Fibroblast of lung (primary cell): ENCODE measurements around the gene DNAH5. TPM values are rescaled to one million over a fixed set of nuclear protein-coding genes. Genes with fewer than 3 reads are reported as not detected.
"Not testable (repeated sequence)": the region's sequence is repeated elsewhere in the genome, so short reads cannot be mapped to it uniquely, and the experiment has no call there.

Experiments
- DNase-seq, 2 donors: peaks; one replicate each; pipeline versions ENCODE4 v3.0.0 to v3.0.0-alpha.2; 2010; ENCODE audit warnings: low read depth in 2 of 2
- H2AFZ ChIP-seq: 2 replicates; pipeline ENCODE4 v1.5.1; 2012; ENCODE audit warnings: low read length, control low read depth, inconsistent platforms
- H3K27ac ChIP-seq: 2 replicates; pipeline ENCODE4 v1.5.1; 2011; ENCODE audit warnings: low read length, control low read depth; ENCODE audit not compliant: insufficient read depth
- H3K27me3 ChIP-seq: 2 replicates; pipeline ENCODE4 v1.5.1; 2011; ENCODE audit warnings: mild to moderate bottlenecking, low read length; ENCODE audit not compliant: control insufficient read depth, insufficient read depth
- H3K36me3 ChIP-seq: 2 replicates; pipeline ENCODE4 v1.5.1; 2011; ENCODE audit warnings: low read length; ENCODE audit not compliant: control insufficient read depth, insufficient read depth
- H3K4me1 ChIP-seq: 2 replicates; pipeline ENCODE4 v1.5.1; 2011; ENCODE audit warnings: low read length; ENCODE audit not compliant: control insufficient read depth, insufficient read depth; ENCODE audit errors: extremely low read depth
- H3K4me2 ChIP-seq: 2 replicates; pipeline ENCODE4 v1.5.1; 2011; ENCODE audit warnings: low read length, control low read depth; ENCODE audit not compliant: insufficient read depth; ENCODE audit errors: extremely low read depth
- H3K4me3 ChIP-seq, 4 experiments: fragments of 200-600 bp in 1 of 4; sonication (generic) in 1 of 4; replicated peaks in 1 of 4; 2 replicates each; pipeline ENCODE4 v1.5.1; 2011 to 2016; ENCODE audit warnings: low read length in 4 of 4, low read depth in 3 of 4, mild to moderate bottlenecking in 3 of 4, control low read depth in 2 of 4, inconsistent platforms in 1 of 4, mixed read lengths in 1 of 4; ENCODE audit not compliant: insufficient read depth in 1 of 4; ENCODE audit errors: control extremely low read depth in 1 of 4
- H3K79me2 ChIP-seq: 2 replicates; pipeline ENCODE4 v1.5.1; 2012; ENCODE audit warnings: mild to moderate bottlenecking, low read length, inconsistent platforms; ENCODE audit not compliant: control insufficient read depth, insufficient read depth
- H3K9ac ChIP-seq: 2 replicates; pipeline ENCODE4 v1.5.1; 2011; ENCODE audit warnings: mild to moderate bottlenecking, low read length, control low read depth; ENCODE audit not compliant: insufficient read depth
- H3K9me3 ChIP-seq: 2 replicates; pipeline ENCODE4 v1.5.1; 2012; ENCODE audit warnings: low read depth, low read length; ENCODE audit not compliant: control insufficient read depth, insufficient read depth
- H4K20me1 ChIP-seq: 2 replicates; pipeline ENCODE4 v1.5.1; 2011; ENCODE audit warnings: low read length; ENCODE audit not compliant: control insufficient read depth, insufficient read depth; ENCODE audit errors: extremely low read depth
- CTCF ChIP-seq, 2 donors: IDR thresholded peaks in 1 of 2; conservative IDR thresholded peaks in 1 of 2; 1 replicate in 1 of 2; 2 replicates in 1 of 2; pipeline ENCODE4 v1.5.1; 2011 to 2012; ENCODE audit warnings: low read length in 2 of 2, control low read depth in 1 of 2, inconsistent platforms in 1 of 2, low read depth in 1 of 2, mild to moderate bottlenecking in 1 of 2
- EZH2 ChIP-seq: IDR thresholded peaks from 2 replicates; pipeline ENCODE4 v1.5.1; 2012; ENCODE audit warnings: low read length, control low read depth, mild to moderate bottlenecking; ENCODE audit errors: missing control alignments
- polyA plus RNA-seq, 2 donors: library from polyadenylated mRNA; depleted of rRNA in 1 of 2; stranded (reverse) in 1 of 2; unstranded in 1 of 2; fragments of >200 nt; gene quantifications; 2 replicates each; pipeline ENCODE4 v1.2.1, GENCODE V29; 2011 to 2012; ENCODE audit warnings: missing spikeins in 1 of 2
- total RNA-seq: library from RNA; depleted of rRNA; stranded (reverse); fragments of >200 nt; gene quantifications from 2 replicates; pipeline ENCODE4 v1.2.1, GENCODE V29; 2014

Gene DNAH5
- total and polyA plus RNA-seq, 2 donors (not counting 1 experiment from before 2014, with no cell fraction given), result 2.1 to 3.1 TPM

- H3K4me2 ChIP-seq, result no peak overlapping the region
- TF ChIP-seq EZH2 (no peak), CTCF (conservative IDR thresholded peaks at IDR 0.05 in 1 of 2, IDR thresholded peaks at IDR 0.05 in 1 of 2; ENCODE audit: low read depth in 1 of 2, low read length in 2 of 2) (no peak)
- DNase-seq, result peak in 1 of 2 donors; percentile 6
- no peaks in the 10 kb centered on the region for H3K4me1 ChIP-seq
- H3K9ac ChIP-seq, result no peak overlapping the region
- no peak overlapping the region for H2AFZ ChIP-seq
- H3K27me3 ChIP-seq, result no peaks in the 10 kb centered on the region
- H3K36me3 ChIP-seq, result no peaks in the 10 kb centered on the region
- H3K9me3 ChIP-seq, result no peaks in the 10 kb centered on the region
- H3K79me2 ChIP-seq, result no peaks in the 10 kb centered on the region
- no peak overlapping the region for H3K4me3 ChIP-seq
- no peak overlapping the region for H3K27ac ChIP-seq
- no peaks in the 10 kb centered on the region for H4K20me1 ChIP-seq
Observed at GRCh38 chr5:13814301-13814700, 130.2 kb downstream of the DNAH5 start.

DNA sequence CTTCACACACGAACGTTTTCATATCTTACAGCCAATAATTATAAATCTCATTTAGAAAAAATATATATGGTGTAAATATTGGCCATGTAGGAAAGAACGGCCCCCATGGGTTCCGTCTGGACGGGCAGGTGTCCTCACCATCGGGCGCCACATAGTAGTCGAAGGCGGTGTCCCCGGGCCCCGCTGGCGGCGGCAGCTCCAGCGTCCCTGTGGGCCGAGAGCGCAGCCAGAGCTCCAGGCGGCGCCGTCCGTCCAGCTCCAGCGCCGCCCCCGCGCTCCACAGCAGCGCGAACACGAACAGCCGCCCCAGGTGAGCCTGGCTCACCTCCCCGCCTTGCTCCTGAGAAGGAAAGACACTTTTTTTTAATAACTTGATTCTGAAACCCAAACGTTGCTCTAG is 134.6 kb downstream of the DNAH5 start:
- no peaks in the 10 kb centered on the region for H3K9me3 ChIP-seq
- H3K4me2 ChIP-seq, result no peak overlapping the region
- no peaks in the 10 kb centered on the region for H3K4me1 ChIP-seq
- no peak overlapping the region for H2AFZ ChIP-seq
- no peak for TF ChIP-seq EZH2
- H3K4me3 ChIP-seq, result no peak overlapping the region
- H4K20me1 ChIP-seq, result no peaks in the 10 kb centered on the region
- no peak overlapping the region for H3K9ac ChIP-seq
- H3K36me3 ChIP-seq, result no peaks in the 10 kb centered on the region
- H3K79me2 ChIP-seq, result no peaks in the 10 kb centered on the region
- no peak for DNase-seq
- no peaks in the 10 kb centered on the region for H3K27me3 ChIP-seq
- H3K27ac ChIP-seq, result no peak overlapping the region

DNA sequence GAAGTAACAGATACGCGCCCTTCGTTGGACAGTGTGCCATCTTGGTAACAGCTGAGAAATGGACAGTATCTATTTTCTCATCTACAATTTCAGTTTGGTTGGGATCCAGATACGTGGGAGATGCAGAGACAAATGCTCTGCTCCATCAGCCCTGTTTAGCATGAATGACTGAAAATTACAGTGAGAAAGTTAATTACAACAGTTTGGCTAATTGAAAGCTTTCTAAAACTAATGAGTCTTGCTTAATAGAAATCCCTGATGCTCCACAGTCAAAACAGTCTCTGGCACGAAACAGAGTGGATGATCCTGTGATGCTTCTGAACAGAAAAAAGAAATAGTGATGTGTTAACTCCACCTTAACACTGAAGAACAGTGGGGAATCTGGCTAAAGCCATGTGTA is 140.2 kb downstream of the DNAH5 start:
- no peak for DNase-seq

DNA sequence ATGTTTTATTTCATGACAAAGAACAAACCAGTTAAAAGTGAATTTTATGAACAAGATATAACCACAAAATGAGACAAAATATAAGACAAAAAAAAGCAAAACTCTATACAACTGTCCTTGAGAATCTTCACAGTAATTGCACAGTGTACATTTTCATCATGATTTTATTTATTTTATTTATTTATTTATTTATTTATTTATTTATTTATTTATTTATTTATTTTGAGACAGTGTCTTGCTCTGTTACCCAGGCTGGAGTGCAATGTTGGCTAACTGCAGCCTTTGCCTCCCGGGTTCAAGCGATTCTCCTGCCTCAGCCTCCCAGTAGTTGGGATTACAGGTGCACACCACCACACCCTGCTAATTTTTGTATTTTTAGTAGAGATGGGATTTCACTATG is 145.9 kb downstream of the DNAH5 start:
- not testable (repeated sequence) for H3K27ac ChIP-seq, H4K20me1 ChIP-seq, H3K4me1 ChIP-seq, H3K9ac ChIP-seq, H3K36me3 ChIP-seq, H3K27me3 ChIP-seq, H2AFZ ChIP-seq, H3K79me2 ChIP-seq, DNase-seq, H3K4me3 ChIP-seq, H3K4me2 ChIP-seq, H3K9me3 ChIP-seq

More for the DNA sequence above, 140.2 kb downstream of the DNAH5 start:
- Histone ChIP-seq H3K27me3 (no peaks in the 10 kb centered on the region), H3K4me3 (no peak overlapping the region), H4K20me1 (no peaks in the 10 kb centered on the region), H2AFZ (no peak overlapping the region), H3K4me2 (no peak overlapping the region), H3K27ac (no peak overlapping the region), H3K79me2 (no peaks in the 10 kb centered on the region), H3K9ac (no peak overlapping the region), H3K4me1 (no peaks in the 10 kb centered on the region), H3K36me3 (no peaks in the 10 kb centered on the region), H3K9me3 (no peaks in the 10 kb centered on the region)
- TF ChIP-seq EZH2, result no peak
- TF ChIP-seq CTCF (conservative IDR thresholded peaks at IDR 0.05 in 1 of 2, IDR thresholded peaks at IDR 0.05 in 1 of 2; ENCODE audit: low read depth in 1 of 2, low read length in 2 of 2), result no peak
